GM21825 (cell line): Measurements from ENCODE around the gene TMUB2.
"Not testable (repeated sequence)": the region's sequence is repeated elsewhere in the genome, so short reads cannot be mapped to it uniquely, and the experiment has no call there.

Experiments
- ATAC-seq: cut with Tn5 transposase; IDR thresholded peaks from one replicate; pipeline ENCODE4 v1.9.1; 2021; ENCODE audit warnings: mild to moderate bottlenecking, moderate library complexity; ENCODE audit not compliant: unreplicated experiment

The TMUB2 gene

GRCh38 chr17:44186307-44187130 is at the start of gene TMUB2:
Gene TMUB2, plus strand, starts transcription at chr17:44186972. Its CDS starts 737 bp downstream, at chr17:44187709.
- ATAC-seq: peak; percentile 74

- no peak for ATAC-seq
Measured at GRCh38 chr17:44137891-44138709, 48.7 kb upstream of the TMUB2 start.

- not testable (repeated sequence) for ATAC-seq
Measured at GRCh38 chr17:44143921-44144320, 42.9 kb upstream of the TMUB2 start.

- no peak for ATAC-seq
Measured at GRCh38 chr17:44144966-44145739, 41.6 kb upstream of the TMUB2 start.

GRCh38 chr17:44146375-44147346 is 40.1 kb upstream of the TMUB2 start:
- no peak for ATAC-seq

- ATAC-seq: no peak
Measured at GRCh38 chr17:44147812-44148211, 39.0 kb upstream of the TMUB2 start.

GRCh38 chr17:44149066-44149465 is 37.7 kb upstream of the TMUB2 start:
- ATAC-seq: not testable (repeated sequence)

GRCh38 chr17:44149750-44150329 is 36.9 kb upstream of the TMUB2 start:
- ATAC-seq: no peak

GRCh38 chr17:44152875-44153274 is 33.9 kb upstream of the TMUB2 start:
- no peak for ATAC-seq

- ATAC-seq: no peak
Measured at GRCh38 chr17:44155488-44155887, 31.3 kb upstream of the TMUB2 start.

- no peak for ATAC-seq
Measured at GRCh38 chr17:44159519-44160210, 27.1 kb upstream of the TMUB2 start.

GRCh38 chr17:44164476-44164875 is 22.3 kb upstream of the TMUB2 start:
- no peak for ATAC-seq

GRCh38 chr17:44167181-44167861 is 19.5 kb upstream of the TMUB2 start:
- ATAC-seq: no peak

GRCh38 chr17:44170135-44170498 is 16.7 kb upstream of the TMUB2 start:
- ATAC-seq: no peak

- no peak for ATAC-seq
Measured at GRCh38 chr17:44170499-44171201, 16.1 kb upstream of the TMUB2 start, which contains the start of gene ASB16. Gene ASB16, plus strand, starts transcription at chr17:44170704. Its CDS starts 86 bp downstream, at chr17:44170790.

- no peak for ATAC-seq
Measured at GRCh38 chr17:44171931-44172455, 14.8 kb upstream of the TMUB2 start.

- ATAC-seq: no peak
Measured at GRCh38 chr17:44174427-44174826, 12.3 kb upstream of the TMUB2 start.

GRCh38 chr17:44176257-44176656 is 10.5 kb upstream of the TMUB2 start:
- ATAC-seq: no peak
